Activated naive CD8-positive, alpha-beta T cell treated with anti-CD3 and anti-CD28 coated beads, Interleukin-2, amount 50 U/mL, for 24 hours (primary cell): ENCODE results near the gene ZBTB22.
A peak's percentile ranks its signal among the peaks of the same experiment; 100 is the strongest.

Experiments used
- ATAC-seq: fragments of 150-1000 bp; cut with Tn5 transposase; one replicate; pipeline ENCODE4 v1.10.0; 2021
- DNase-seq: peaks from one replicate; pipeline ENCODE4 v3.0.0; 2021
- H3K27ac Mint-ChIP-seq: one replicate; pipeline ENCODE4 v1.8.0; 2021; ENCODE audit warnings: mild to moderate bottlenecking, mixed read lengths
- H3K27me3 Mint-ChIP-seq: one replicate; pipeline ENCODE4 v1.8.0; 2021; ENCODE audit warnings: mixed read lengths
- H3K36me3 Mint-ChIP-seq: one replicate; pipeline ENCODE4 v1.8.0; 2021; ENCODE audit warnings: low read depth, mixed read lengths
- H3K4me1 Mint-ChIP-seq: one replicate; pipeline ENCODE4 v1.8.0; 2021; ENCODE audit warnings: mixed read lengths
- H3K4me3 Mint-ChIP-seq: one replicate; pipeline ENCODE4 v1.8.0; 2021; ENCODE audit warnings: mild to moderate bottlenecking, moderate library complexity, mixed read lengths
- H3K9me3 Mint-ChIP-seq: one replicate; pipeline ENCODE4 v1.8.0; 2021; ENCODE audit warnings: mixed read lengths

The ZBTB22 gene

GRCh38 chr6:33316603-33317418 lies 733 bp downstream of the ZBTB22 start:
- ATAC-seq = no peak

GRCh38 chr6:33315793-33316602 lies 1.5 kb downstream of the ZBTB22 start:
- Mint-ChIP-seq H3K4me1 (peaks cover 79% of the 10 kb centered on the region), H3K9me3 (no peaks in the 10 kb centered on the region), H3K36me3 (peaks cover 43% of the 10 kb centered on the region), H3K27me3 (no peaks in the 10 kb centered on the region), H3K27ac (no peak overlapping the region), H3K4me3 (peak overlapping the region; percentile 72)
- ATAC-seq = no peak
- no peak for DNase-seq

More at GRCh38 chr6:33316603-33317418, 733 bp downstream of the ZBTB22 start:
- Mint-ChIP-seq H3K36me3 (peaks cover 44% of the 10 kb centered on the region), H3K4me3 (peak overlapping the region; percentile 72), H3K4me1 (peaks cover 82% of the 10 kb centered on the region), H3K27ac (peak overlapping the region; percentile 75), H3K9me3 (no peaks in the 10 kb centered on the region), H3K27me3 (no peaks in the 10 kb centered on the region)
- no peak for DNase-seq

GRCh38 chr6:33314943-33315792 lies 2.4 kb downstream of the ZBTB22 start:
- no peak for ATAC-seq
- peak; percentile 32 for DNase-seq
- Mint-ChIP-seq H3K9me3 (no peaks in the 10 kb centered on the region), H3K4me1 (peaks cover 74% of the 10 kb centered on the region), H3K4me3 (peak overlapping the region; percentile 95), H3K36me3 (peaks cover 40% of the 10 kb centered on the region), H3K27me3 (no peaks in the 10 kb centered on the region), H3K27ac (peak overlapping the region; percentile 97)

- H3K36me3 Mint-ChIP-seq = peaks cover 34% of the 10 kb centered on the region
- DNase-seq (peak; percentile 64), ATAC-seq (peak; percentile 56)
- peak overlapping the region; percentile 97 for H3K27ac Mint-ChIP-seq
- H3K27me3 Mint-ChIP-seq = no peaks in the 10 kb centered on the region
- H3K4me1 Mint-ChIP-seq = peaks cover 69% of the 10 kb centered on the region
- no peaks in the 10 kb centered on the region for H3K9me3 Mint-ChIP-seq
- peak overlapping the region; percentile 95 for H3K4me3 Mint-ChIP-seq
Observed at GRCh38 chr6:33314515-33314942, 3.0 kb downstream of the ZBTB22 start.

DNA sequence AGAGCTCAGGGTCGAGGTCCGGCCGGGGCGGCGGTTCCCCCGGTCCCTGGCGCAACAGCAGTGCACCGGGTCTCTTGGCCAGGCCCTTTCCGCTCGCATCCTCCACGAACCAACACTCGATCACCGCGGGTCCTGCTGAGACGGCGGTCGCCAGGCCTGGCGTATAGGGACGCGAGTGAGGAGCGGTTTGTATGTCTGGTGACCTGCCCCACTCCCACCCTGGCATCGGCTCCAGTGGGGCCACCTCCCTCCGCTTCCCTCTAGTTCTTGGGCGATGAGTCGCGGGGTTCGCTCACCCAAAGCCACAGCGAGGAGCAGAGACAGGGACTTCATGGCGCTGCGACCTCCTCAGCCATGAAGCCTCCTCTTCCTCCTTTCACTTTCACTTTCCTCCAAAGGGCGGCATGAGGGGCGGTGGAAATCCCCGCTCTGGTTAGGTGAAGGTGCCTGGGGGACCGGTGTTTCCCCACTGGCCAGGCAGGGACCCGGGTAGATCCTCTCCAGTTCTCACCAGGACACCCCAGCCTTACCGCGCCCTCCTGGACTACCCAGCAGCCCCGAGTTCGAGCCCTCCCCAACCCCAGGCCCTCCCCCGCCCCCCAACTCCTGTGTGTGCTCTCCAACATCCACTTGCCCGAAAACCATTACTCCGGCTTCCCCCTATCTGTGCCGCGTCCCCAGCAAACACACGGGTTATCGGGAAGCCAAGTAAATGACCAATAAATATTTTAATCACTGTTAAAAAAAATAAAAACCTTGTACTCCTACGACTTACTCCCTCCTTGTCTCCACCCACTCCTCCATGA lies 3.6 kb downstream of the ZBTB22 start, which contains the start of gene TAPBP:
Gene TAPBP (minus strand): TSS at position 370 of the 806 bp plus-strand sequence. CDS start 37 bp downstream, at position 333.
- Mint-ChIP-seq H3K27me3 (no peaks in the 10 kb centered on the region), H3K9me3 (no peaks in the 10 kb centered on the region), H3K27ac (peak within 1 kb of the TSS; percentile 97), H3K4me3 (peak within 1 kb of the TSS; percentile 95), H3K4me1 (peaks cover 65% of the 10 kb centered on the region), H3K36me3 (peaks cover 31% of the 10 kb centered on the region)
- DNase-seq = peak; percentile 88
- ATAC-seq = peak; percentile 78

DNA sequence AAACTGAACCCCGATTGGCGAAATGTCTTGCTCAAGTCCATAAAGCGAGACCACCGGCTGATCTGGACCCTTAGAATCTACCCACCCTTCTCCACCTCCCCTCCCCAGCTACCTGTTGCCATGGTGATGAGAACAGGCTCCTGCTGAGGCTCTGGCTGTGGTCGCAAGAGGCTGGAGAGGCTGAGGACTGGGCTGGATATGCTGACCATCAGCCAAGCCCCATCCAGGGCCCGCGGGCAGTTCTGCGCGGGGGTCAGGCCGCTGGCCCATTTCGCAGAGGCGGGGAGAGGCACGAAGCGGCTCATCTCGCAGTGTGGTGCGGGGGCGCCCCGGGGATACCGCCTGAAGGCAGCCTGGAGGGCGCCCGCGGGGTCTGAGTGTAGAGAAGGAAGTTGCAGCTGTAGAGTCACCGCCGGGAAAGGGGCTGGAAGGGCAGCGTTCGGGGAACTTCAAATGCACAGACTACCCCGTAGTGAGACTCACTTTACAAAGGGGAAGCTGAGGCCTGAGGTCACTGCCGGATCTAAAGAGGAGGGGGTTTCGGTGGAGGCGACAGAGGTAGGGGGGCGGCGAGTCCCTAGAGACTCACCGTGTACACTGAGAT lies 4.3 kb downstream of the ZBTB22 start:
- DNase-seq = peak; percentile 66
- Mint-ChIP-seq H3K4me1 (peaks cover 65% of the 10 kb centered on the region), H3K27ac (peak overlapping the region; percentile 97), H3K27me3 (no peaks in the 10 kb centered on the region), H3K4me3 (peak overlapping the region; percentile 95), H3K36me3 (peaks cover 32% of the 10 kb centered on the region), H3K9me3 (no peaks in the 10 kb centered on the region)
- no peak for ATAC-seq

DNA sequence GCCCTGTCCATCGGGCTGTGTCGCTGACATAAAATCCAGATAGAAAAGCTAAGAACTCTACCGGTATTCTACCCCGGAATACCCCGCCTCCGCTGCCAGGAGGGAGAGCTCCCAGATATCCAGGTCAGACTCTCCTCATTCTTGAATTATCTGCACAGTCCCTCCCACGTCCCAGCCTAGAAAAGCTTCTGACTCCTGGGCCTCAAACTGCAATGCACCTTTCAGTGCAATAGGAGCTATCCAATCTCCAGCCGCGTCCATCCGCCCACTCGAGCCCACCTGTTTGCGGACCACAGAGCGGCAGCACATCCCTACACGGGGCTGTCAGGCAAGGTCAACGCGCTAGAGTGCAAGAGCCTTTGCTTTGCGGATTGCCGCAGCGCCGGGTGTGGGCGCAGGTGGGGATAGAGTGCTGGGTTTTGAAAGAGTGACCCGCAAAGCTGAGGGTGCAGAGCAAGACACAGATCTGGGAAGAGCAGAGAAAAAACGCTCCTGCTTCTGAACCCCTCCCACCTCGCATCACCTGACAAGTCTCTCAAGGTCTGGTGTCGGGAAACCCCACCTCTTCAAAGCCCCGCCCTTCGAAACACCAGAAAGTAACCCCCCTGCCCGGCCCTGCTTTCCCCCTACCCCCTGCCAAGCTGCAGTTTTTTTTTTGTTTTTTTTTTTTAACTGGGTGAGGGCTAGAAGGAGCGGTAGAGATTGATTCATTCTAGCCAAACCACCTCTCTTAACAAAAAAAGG lies 5.0 kb downstream of the ZBTB22 start:
- Mint-ChIP-seq H3K4me1 (peaks cover 65% of the 10 kb centered on the region), H3K36me3 (peaks cover 29% of the 10 kb centered on the region), H3K4me3 (peak overlapping the region; percentile 95), H3K27ac (peak overlapping the region; percentile 97), H3K27me3 (no peaks in the 10 kb centered on the region), H3K9me3 (no peaks in the 10 kb centered on the region)
- ATAC-seq = peak; percentile 34
- peak; percentile 79 for DNase-seq

- Mint-ChIP-seq H3K4me1 (peaks cover 46% of the 10 kb centered on the region), H3K36me3 (peaks cover 51% of the 10 kb centered on the region), H3K9me3 (no peaks in the 10 kb centered on the region), H3K27me3 (no peaks in the 10 kb centered on the region), H3K4me3 (no peak overlapping the region), H3K27ac (peak overlapping the region; percentile 52)
- no peak for DNase-seq
- no peak for ATAC-seq
Observed at GRCh38 chr6:33306356-33306755, 11.2 kb downstream of the ZBTB22 start.

DNA sequence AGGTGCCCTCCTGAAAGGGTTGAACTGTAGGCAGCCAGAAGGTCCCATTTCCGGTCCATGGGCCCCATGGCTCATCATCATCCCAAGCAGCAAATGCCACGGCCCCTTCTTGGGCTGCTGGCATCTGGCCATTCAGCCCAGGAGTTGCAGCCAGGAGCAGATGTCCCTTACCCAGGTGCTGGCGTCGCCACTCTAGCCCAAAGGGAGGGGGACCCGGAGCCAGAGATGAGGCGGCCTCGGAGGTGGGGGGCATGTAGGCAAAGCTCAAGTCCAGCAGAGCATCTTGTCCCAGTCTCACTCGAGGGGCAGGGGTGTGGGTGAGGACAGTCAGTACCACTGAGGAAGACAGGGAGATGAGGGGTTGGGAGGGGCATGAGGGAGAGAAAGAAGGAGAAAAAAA lies 12.5 kb downstream of the ZBTB22 start:
- peak overlapping the region; percentile 52 for H3K27ac Mint-ChIP-seq
- ATAC-seq = no peak
- no peak overlapping the region for H3K4me3 Mint-ChIP-seq
- no peaks in the 10 kb centered on the region for H3K27me3 Mint-ChIP-seq
- H3K4me1 Mint-ChIP-seq = peaks cover 51% of the 10 kb centered on the region
- no peak for DNase-seq
- H3K9me3 Mint-ChIP-seq = no peaks in the 10 kb centered on the region
- peaks cover 51% of the 10 kb centered on the region for H3K36me3 Mint-ChIP-seq

- Mint-ChIP-seq H3K4me1 (peaks cover 58% of the 10 kb centered on the region), H3K9me3 (no peaks in the 10 kb centered on the region), H3K4me3 (no peak overlapping the region), H3K27me3 (no peaks in the 10 kb centered on the region), H3K36me3 (peaks cover 55% of the 10 kb centered on the region), H3K27ac (peak overlapping the region; percentile 87)
- ATAC-seq = no peak
- DNase-seq = no peak
Observed at GRCh38 chr6:33304216-33304615, 13.3 kb downstream of the ZBTB22 start.

- peaks cover 47% of the 10 kb centered on the region for H3K36me3 Mint-ChIP-seq
- H3K27ac Mint-ChIP-seq = no peak overlapping the region
- peaks cover 54% of the 10 kb centered on the region for H3K4me1 Mint-ChIP-seq
- DNase-seq (no peak), ATAC-seq (no peak)
- H3K27me3 Mint-ChIP-seq = no peaks in the 10 kb centered on the region
- peak overlapping the region; percentile 3 for H3K4me3 Mint-ChIP-seq
- H3K9me3 Mint-ChIP-seq = no peaks in the 10 kb centered on the region
Observed at GRCh38 chr6:33301877-33302276, 15.7 kb downstream of the ZBTB22 start.

- DNase-seq = peak; percentile 96
- peak; percentile 86 for ATAC-seq
- Mint-ChIP-seq H3K27me3 (no peaks in the 10 kb centered on the region), H3K27ac (peak overlapping the region; percentile 98), H3K4me3 (peak overlapping the region; percentile 93), H3K9me3 (no peaks in the 10 kb centered on the region), H3K36me3 (peaks cover 35% of the 10 kb centered on the region), H3K4me1 (peaks cover 40% of the 10 kb centered on the region)
Observed at GRCh38 chr6:33299237-33299944, 18.2 kb downstream of the ZBTB22 start.
